C4-2B (cell line): ENCODE data around the gene KIF26B.

ENCODE experiments used
- ZFX ChIP-seq: fragments of 450-650 bp; IDR thresholded peaks from 2 replicates; pipeline ENCODE4 v1.6.1; 2017
- TF ChIP-seq, protein P1 (sequence below): fragments of 450-650 bp; conservative IDR thresholded peaks from 2 replicates; pipeline ENCODE4 v1.5.1; 2017; ENCODE audit warnings: mild to moderate bottlenecking

- TF ChIP-seq ZFX, result no peak
- TF ChIP-seq, protein P1, sequence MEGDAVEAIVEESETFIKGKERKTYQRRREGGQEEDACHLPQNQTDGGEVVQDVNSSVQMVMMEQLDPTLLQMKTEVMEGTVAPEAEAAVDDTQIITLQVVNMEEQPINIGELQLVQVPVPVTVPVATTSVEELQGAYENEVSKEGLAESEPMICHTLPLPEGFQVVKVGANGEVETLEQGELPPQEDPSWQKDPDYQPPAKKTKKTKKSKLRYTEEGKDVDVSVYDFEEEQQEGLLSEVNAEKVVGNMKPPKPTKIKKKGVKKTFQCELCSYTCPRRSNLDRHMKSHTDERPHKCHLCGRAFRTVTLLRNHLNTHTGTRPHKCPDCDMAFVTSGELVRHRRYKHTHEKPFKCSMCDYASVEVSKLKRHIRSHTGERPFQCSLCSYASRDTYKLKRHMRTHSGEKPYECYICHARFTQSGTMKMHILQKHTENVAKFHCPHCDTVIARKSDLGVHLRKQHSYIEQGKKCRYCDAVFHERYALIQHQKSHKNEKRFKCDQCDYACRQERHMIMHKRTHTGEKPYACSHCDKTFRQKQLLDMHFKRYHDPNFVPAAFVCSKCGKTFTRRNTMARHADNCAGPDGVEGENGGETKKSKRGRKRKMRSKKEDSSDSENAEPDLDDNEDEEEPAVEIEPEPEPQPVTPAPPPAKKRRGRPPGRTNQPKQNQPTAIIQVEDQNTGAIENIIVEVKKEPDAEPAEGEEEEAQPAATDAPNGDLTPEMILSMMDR, result no peak
Observed at GRCh38 chr1:245645894-245646293, 491.1 kb downstream of the KIF26B start.
